HepG2 (cell line): Measurements from ENCODE around the gene DYSF. TPM values are rescaled to one million over a fixed set of nuclear protein-coding genes. Genes with fewer than 3 reads are reported as not detected.

ENCODE experiments used
- ATAC-seq: fragments of 200-7000 bp; cut with Tn5 transposase; 3 replicates; pipeline ENCODE4 v1.9.1; 2020; ENCODE audit warnings: mild to moderate bottlenecking, moderate library complexity
- BruUV-seq: library from RNA; stranded (reverse); fragments of 400-500 nt; replicated peaks from 2 replicates; lab custom pipeline; 2021; lab: Mats Ljungman, UMichigan
- CTCF ChIA-PET: fragments of 300-600 bp; formaldehyde crosslinking; extraction: SDS; loops from one replicate; lab custom pipeline; 2021; ENCODE audit warnings: low total read pairs, inconsistent platforms, low intra/inter-chr PET ratio; lab: Yijun Ruan, JAX
- POLR2A ChIA-PET: fragments of 350-600 bp; sonication (Branson Sonifier 250); formaldehyde crosslinking; loops from one replicate; lab custom pipeline; 2020; ENCODE audit warnings: antibody characterized with exemption, inconsistent platforms; lab: Yijun Ruan, JAX
- DNase-seq: peaks from one replicate; pipeline ENCODE4 v3.0.0-alpha.2; 2015; ENCODE audit warnings: low spot score
- FAIRE-seq: peaks from 3 replicates; lab custom pipeline; 2011; peaks lifted over from hg19 to GRCh38; lab: Jason Lieb, UNC
- H2AFZ ChIP-seq: one replicate; pipeline ENCODE4 v1.6.1; 2011; ENCODE audit warnings: low read length, inconsistent platforms
- H3K27ac ChIP-seq: fragments of 300-600 bp; 3 replicates; pipeline ENCODE4 v1.8.0; 2011; ENCODE audit warnings: mixed run types, mild to moderate bottlenecking, mixed read lengths, low read length, inconsistent platforms; ENCODE audit not compliant: insufficient read depth; ENCODE audit errors: extremely low read length
- H3K27me3 ChIP-seq, 2 experiments: fragments of 200-600 bp in 1 of 2; 2 replicates in 1 of 2; 3 replicates in 1 of 2; pipeline versions ENCODE4 v1.6.0 to v1.8.0; 2011; ENCODE audit warnings: low read length in 2 of 2, mild to moderate bottlenecking in 2 of 2, moderate library complexity in 2 of 2, inconsistent platforms in 1 of 2; ENCODE audit not compliant: insufficient read depth in 2 of 2, control insufficient read depth in 1 of 2
- H3K36me3 ChIP-seq, 2 experiments: fragments of 200-600 bp in 1 of 2; replicated peaks in 1 of 2; 2 replicates in 1 of 2; 3 replicates in 1 of 2; pipeline versions ENCODE4 v1.5.1 to v1.8.0; 2011; ENCODE audit warnings: low read length in 2 of 2, inconsistent platforms in 1 of 2; ENCODE audit not compliant: insufficient read depth in 2 of 2, control insufficient read depth in 1 of 2
- H3K4me1 ChIP-seq: 2 replicates; pipeline ENCODE4 v1.5.1; 2012; ENCODE audit warnings: low read length, inconsistent platforms; ENCODE audit not compliant: insufficient read depth
- H3K4me2 ChIP-seq: 2 replicates; pipeline ENCODE4 v1.6.0; 2011; ENCODE audit warnings: low read depth, low read length, inconsistent platforms
- H3K4me3 ChIP-seq, 3 experiments: fragments of 200-600 bp in 1 of 3; sonication (generic), shearing (Covaris generic) in 1 of 3; replicated peaks in 1 of 3; 2 replicates each; pipeline ENCODE4 v1.5.1; 2011 to 2016; ENCODE audit warnings: low read length in 3 of 3, inconsistent platforms in 2 of 3, low read depth in 2 of 3, mild to moderate bottlenecking in 2 of 3, control low read depth in 1 of 3, mixed read lengths in 1 of 3; ENCODE audit not compliant: insufficient read depth in 1 of 3
- H3K79me2 ChIP-seq: one replicate; pipeline ENCODE4 v1.6.1; 2011; ENCODE audit warnings: low read length, inconsistent platforms; ENCODE audit not compliant: insufficient read depth
- H3K9ac ChIP-seq: 2 replicates; pipeline ENCODE4 v1.6.0; 2011; ENCODE audit warnings: mild to moderate bottlenecking, low read depth, low read length, inconsistent platforms; ENCODE audit not compliant: insufficient read depth
- H3K9me3 ChIP-seq: 2 replicates; pipeline ENCODE4 v1.5.1; 2012; ENCODE audit warnings: mild to moderate bottlenecking, low read length
- H4K20me1 ChIP-seq: 2 replicates; pipeline ENCODE4 v1.6.0; 2011; ENCODE audit warnings: inconsistent platforms, mild to moderate bottlenecking, low read length, moderate library complexity; ENCODE audit not compliant: insufficient read depth
- BCLAF1 ChIP-seq: fragments of 450-650 bp; IDR thresholded peaks from 2 replicates; pipeline ENCODE4 v1.6.1; 2017; ENCODE audit warnings: mild to moderate bottlenecking
- CCAR2 ChIP-seq: fragments of 200-400 bp; formaldehyde crosslinking; optimal IDR thresholded peaks from 2 replicates; pipeline ENCODE3; 2018; ENCODE audit warnings: low read depth, mild to moderate bottlenecking, low read length, moderate library complexity
- CREB1 ChIP-seq, 2 experiments: fragments of 450-650 bp in 1 of 2; IDR thresholded peaks; 2 replicates each; pipeline ENCODE4 v1.6.1; 2016 to 2017; ENCODE audit warnings: control low read depth in 1 of 2, mild to moderate bottlenecking in 1 of 2, missing compliant biosample characterization in 1 of 2, missing genetic modification characterization in 1 of 2
- ETV5 ChIP-seq: IDR thresholded peaks from 2 replicates; pipeline ENCODE4 v1.6.1; 2018; ENCODE audit warnings: missing biosample characterization, missing genetic modification reagents, inconsistent platforms, borderline replicate concordance
- FOXK2 ChIP-seq: fragments of 450-650 bp; IDR thresholded peaks from 2 replicates; pipeline ENCODE4 v1.6.1; 2016
- HMGXB4 ChIP-seq, 2 experiments: sonication (generic) in 1 of 2; formaldehyde crosslinking in 1 of 2; IDR thresholded peaks; 2 replicates each; pipeline versions ENCODE4 v1.4.0 to v1.6.1; 2018 to 2020; ENCODE audit warnings: missing genetic modification reagents in 2 of 2, borderline replicate concordance in 1 of 2, low read depth in 1 of 2, mild to moderate bottlenecking in 1 of 2, missing biosample characterization in 1 of 2
- HOXA3 ChIP-seq: sonication (generic); formaldehyde crosslinking; IDR thresholded peaks from 2 replicates; pipeline ENCODE4 v1.5.0; 2020; ENCODE audit warnings: missing genetic modification reagents
- IKZF5 ChIP-seq: IDR thresholded peaks from 2 replicates; pipeline ENCODE4 v1.6.1; 2018; ENCODE audit warnings: missing genetic modification reagents, mild to moderate bottlenecking, missing compliant biosample characterization
- KLF16 ChIP-seq, 2 experiments: sonication (generic) in 1 of 2; formaldehyde crosslinking in 1 of 2; IDR thresholded peaks; 2 replicates each; pipeline versions ENCODE4 v1.6.1 to v1.8.0; 2016 to 2023; ENCODE audit warnings: missing genetic modification reagents in 2 of 2, missing compliant biosample characterization in 1 of 2
- MBD4 ChIP-seq: IDR thresholded peaks from 2 replicates; pipeline ENCODE4 v1.6.1; 2012; ENCODE audit warnings: low read length, inconsistent platforms, borderline replicate concordance
- TEAD3 ChIP-seq: optimal IDR thresholded peaks from 2 replicates; pipeline ENCODE3; 2016; ENCODE audit warnings: borderline replicate concordance
- TIGD3 ChIP-seq: sonication (generic); formaldehyde crosslinking; IDR thresholded peaks from 2 replicates; pipeline ENCODE4 v1.5.1; 2020; ENCODE audit warnings: mild to moderate bottlenecking, missing genetic modification reagents, borderline replicate concordance
- TMF1 ChIP-seq: sonication (generic); formaldehyde crosslinking; IDR thresholded peaks from 2 replicates; pipeline ENCODE4 v1.8.1; 2022; ENCODE audit warnings: low read depth, missing genetic modification reagents
- ZNF605 ChIP-seq: sonication (generic); formaldehyde crosslinking; IDR thresholded peaks from 2 replicates; pipeline ENCODE4 v1.8.0; 2022; ENCODE audit warnings: mild to moderate bottlenecking, missing genetic modification reagents
- WGBS: methylation state at CpG from one replicate; pipeline ENCODE4 v1.1.6; 2017; ENCODE audit warnings: low lambda C conversion rate; 5-methylcytosine and 5-hydroxymethylcytosine counted together
- in situ Hi-C: cut with HindIII; loops from 2 replicates; pipeline ENCODE4 v1.10.0; 2017; ENCODE audit warnings: low pct_unique_long_range_greater_than_20kb; ENCODE audit not compliant: extremely low pct_ligation_motif_present
- intact Hi-C: fragments of 100-400 bp; cut with micrococcal nuclease; formaldehyde crosslinking; loops from one replicate; pipeline ENCODE4 v1.10.0; 2022; ENCODE audit not compliant: unreplicated experiment
- polyA plus RNA-seq, 8 experiments: library from polyadenylated mRNA; depleted of rRNA in 3 of 8; stranded (reverse) in 7 of 8; unstranded in 1 of 8; fragments of >200 nt; fragmentation: Illumina TruSeq in 4 of 8; extraction: Trizol in 4 of 8; gene quantifications; 2 replicates each; pipeline versions ENCODE4 v1.2.1 to v1.2.3, GENCODE V29; 2011 to 2016; ENCODE audit warnings: low read depth in 4 of 8, missing spikeins in 1 of 8, mixed read lengths in 1 of 8; ENCODE audit not compliant: insufficient read depth in 1 of 8
- total RNA-seq, 5 experiments: library from RNA; depleted of rRNA; stranded (reverse); fragments of >200 nt; fragmentation: Illumina TruSeq; extraction: Trizol; gene quantifications; 2 replicates each; pipeline ENCODE4 v1.2.3, GENCODE V29; 2016; ENCODE audit warnings: low read depth in 1 of 5

The DYSF gene
- total and polyA plus RNA-seq, 2 of the 13 experiments (the other 11 are each of a cell fraction or from before 2014, with no cell fraction given): 0.15 to 2.4 TPM

GRCh38 chr2:71545572-71546274, 92.4 kb downstream of the DYSF start (continued):
- TF ChIP-seq TMF1 (CRISPR knock-in tag) (0 out of 2 replicates have a peak, but pooled peaks have one; percentile 33), ETV5 (CRISPR knock-in tag) (peak; percentile 86), CREB1 (IDR thresholded peaks at IDR 0.05) (0 out of 2 replicates have a peak, but pooled peaks have one; percentile 14), CREB1 (CRISPR knock-in tag; IDR thresholded peaks at IDR 0.05) (no peak), IKZF5 (CRISPR knock-in tag) (peak; percentile 26; the same call in 1 of the 2 replicates), TEAD3 (CRISPR knock-in tag) (peak; percentile 70), ZNF605 (CRISPR knock-in tag) (0 out of 2 replicates have a peak, but pooled peaks have one; percentile 54), HOXA3 (CRISPR knock-in tag) (peak; percentile 25; the same call in 1 of the 2 replicates)
- TF ChIP-seq, all 625 proteins: peak for 58

GRCh38 chr2:71546275-71546638, 92.9 kb downstream of the DYSF start:
- TF ChIP-seq BCLAF1: no peak
- TF ChIP-seq MBD4: no peak
- no peak for TF ChIP-seq HMGXB4 (CRISPR knock-in tag; IDR thresholded peaks at IDR 0.05; ENCODE audit: borderline replicate concordance in 1 of 2, low read depth in 1 of 2)
- no peak for TF ChIP-seq CCAR2
- TF ChIP-seq TIGD3 (CRISPR knock-in tag): no peak
- no peak for TF ChIP-seq KLF16 (CRISPR knock-in tag; IDR thresholded peaks at IDR 0.05)
- TF ChIP-seq FOXK2: no peak
- H3K4me1 ChIP-seq: peaks cover 37% of the 10 kb centered on the region
- intact Hi-C loops: loop anchor here (5.0 kb wide), 2 partner anchors 376 to 1201 kb away; no protein-coding TSS in a partner anchor
- H3K4me3 ChIP-seq: no peak overlapping the region
- ChIA-PET POLR2A (no interaction called here), CTCF (interaction anchor here (1.1 to 2.4 kb wide), 3 partner anchors 15 to 604 kb away, joined by 3 to 35 read pairs (median 10); no protein-coding TSS in a partner anchor)
- no peak overlapping the region for H2AFZ ChIP-seq
- WGBS: 15% methylated on average over 3 of the region's 3 CpGs
- H3K9me3 ChIP-seq: no peaks in the 10 kb centered on the region
- no TSS peak for BruUV-seq
- no peaks in the 10 kb centered on the region for H4K20me1 ChIP-seq
- no peak overlapping the region for H3K27ac ChIP-seq
- H3K9ac ChIP-seq: no peak overlapping the region
- H3K4me2 ChIP-seq: peak overlapping the region; percentile 55; the same call in 1 of the 2 replicates
- in situ Hi-C loops: loop anchor here (5.0 to 25.0 kb wide), 5 partner anchors 246 to 1316 kb away; no protein-coding TSS in a partner anchor
- H3K36me3 ChIP-seq: no peaks in the 10 kb centered on the region
- peaks cover 2 to 31% of the 10 kb centered on the region in 2 experiments; a peak in 4 of 5 replicates for H3K27me3 ChIP-seq
- ATAC-seq: no peak
- no peaks in the 10 kb centered on the region for H3K79me2 ChIP-seq
- DNase-seq: no peak
- FAIRE-seq: no peak
